HCT116 (cell line): ENCODE measurements around the gene HDGF. TPM values are rescaled to one million over a fixed set of nuclear protein-coding genes. Genes with fewer than 3 reads are reported as not detected.

Experiments used
- ATAC-seq: fragments of 200-7000 bp; cut with Tn5 transposase; 2 replicates; pipeline ENCODE4 v1.9.1; 2020; ENCODE audit warnings: mild to moderate bottlenecking, moderate library complexity
- BruUV-seq: library from RNA; stranded (reverse); fragments of 400-500 nt; replicated peaks from 2 replicates; lab custom pipeline; 2021; lab: Mats Ljungman, UMichigan
- CTCF ChIA-PET: fragments of 300-600 bp; sonication (Branson Sonifier 250); formaldehyde crosslinking; loops from one replicate; lab custom pipeline; 2021; ENCODE audit warnings: antibody characterized with exemption; lab: Charles Lee
- POLR2A ChIA-PET: fragments of 300-600, 350-600 bp; sonication (Branson Sonifier 250); formaldehyde crosslinking; loops from one replicate; lab custom pipeline; 2021; ENCODE audit warnings: antibody characterized with exemption; lab: Charles Lee
- RAD21 ChIA-PET, 2 experiments: fragments of 300-600 bp; sonication (Branson Sonifier 250); formaldehyde crosslinking; loops; one replicate each; lab custom pipeline; 2023; ENCODE audit warnings: low total read pairs in 2 of 2; ENCODE audit not compliant: uncharacterized antibody in 2 of 2, unreplicated experiment in 2 of 2, low non-redundant PET in 1 of 2; lab: Charles Lee
- DNase-seq: peaks from one replicate; pipeline ENCODE4 v3.0.0-alpha.2; 2010; ENCODE audit warnings: low read depth, low spot score
- H2AFZ ChIP-seq: fragments of 200-600 bp; shearing (Covaris generic), sonication (generic); 2 replicates; pipeline ENCODE4 v1.6.1; 2017; ENCODE audit warnings: low read depth, mixed run types, mixed read lengths, antibody characterized with exemption, low read length; ENCODE audit not compliant: poor library complexity, severe bottlenecking
- H3K27ac ChIP-seq: 2 replicates; pipeline ENCODE4 v1.5.1; 2012; ENCODE audit warnings: low read depth, low read length
- H3K27me3 ChIP-seq: fragments of 200-600 bp; sonication (generic); 2 replicates; pipeline ENCODE4 v1.6.1; 2016; ENCODE audit warnings: mixed run types, low read length, mixed read lengths; ENCODE audit not compliant: insufficient read depth
- H3K36me3 ChIP-seq, 2 experiments: fragments of 200-500 bp in 1 of 2; fragments of 200-600 bp in 1 of 2; sonication (Bioruptor generic) in 1 of 2; sonication (generic) in 1 of 2; 2 replicates each; pipeline versions ENCODE4 v1.5.1 to v1.6.1; 2014 to 2016; ENCODE audit warnings: low read length in 2 of 2, inconsistent platforms in 1 of 2, mixed read lengths in 1 of 2, mixed run types in 1 of 2; ENCODE audit not compliant: insufficient read depth in 2 of 2, control insufficient read depth in 1 of 2
- H3K4me1 ChIP-seq, 2 experiments: fragments of 200-600 bp in 1 of 2; sonication (generic) in 1 of 2; 2 replicates each; pipeline versions ENCODE4 v1.5.1 to v1.6.1; 2012 to 2017; ENCODE audit warnings: low read length in 2 of 2, inconsistent platforms in 1 of 2, mild to moderate bottlenecking in 1 of 2, mixed read lengths in 1 of 2, mixed run types in 1 of 2, moderate library complexity in 1 of 2; ENCODE audit not compliant: insufficient read depth in 2 of 2, control insufficient read depth in 1 of 2
- H3K4me2 ChIP-seq: fragments of 200-600 bp; sonication (generic); 2 replicates; pipeline ENCODE4 v1.6.1; 2017; ENCODE audit warnings: mixed run types, low read length, mixed read lengths
- H3K4me3 ChIP-seq, 2 experiments: fragments of 200-600 bp in 1 of 2; sonication (generic) in 1 of 2; replicated peaks in 1 of 2; 2 replicates each; pipeline ENCODE4 v1.5.1; 2011 to 2016; ENCODE audit warnings: low read length in 2 of 2, control low read depth in 1 of 2, low read depth in 1 of 2, mild to moderate bottlenecking in 1 of 2, mixed read lengths in 1 of 2, mixed run types in 1 of 2
- H3K79me2 ChIP-seq: fragments of 200-600 bp; sonication (generic); 2 replicates; pipeline ENCODE4 v1.6.1; 2017; ENCODE audit warnings: mild to moderate bottlenecking, mixed run types, low read length, moderate library complexity, mixed read lengths; ENCODE audit not compliant: insufficient read depth
- H3K9ac ChIP-seq: fragments of 200-600 bp; sonication (generic); 2 replicates; pipeline ENCODE4 v1.6.1; 2016; ENCODE audit warnings: low read length, mixed read lengths
- H3K9me2 ChIP-seq: fragments of 200-600 bp; sonication (generic), shearing (Covaris generic); 2 replicates; pipeline ENCODE4 v1.6.1; 2017; ENCODE audit warnings: mixed run types, mild to moderate bottlenecking, moderate library complexity; ENCODE audit not compliant: insufficient read depth
- H3K9me3 ChIP-seq, 2 experiments: fragments of 200-500 bp in 1 of 2; fragments of 200-600 bp in 1 of 2; sonication (Bioruptor generic) in 1 of 2; sonication (generic) in 1 of 2; 2 replicates each; pipeline ENCODE4 v1.6.1; 2014 to 2017; ENCODE audit warnings: low read length in 2 of 2, mixed read lengths in 2 of 2, inconsistent platforms in 1 of 2, low read depth in 1 of 2, mild to moderate bottlenecking in 1 of 2, mixed run types in 1 of 2, moderate library complexity in 1 of 2; ENCODE audit not compliant: control insufficient read depth in 1 of 2, insufficient read depth in 1 of 2
- H4K20me1 ChIP-seq: fragments of 200-600 bp; sonication (generic), shearing (Covaris generic); 2 replicates; pipeline ENCODE4 v1.6.1; 2017; ENCODE audit warnings: mixed run types, mild to moderate bottlenecking, moderate library complexity; ENCODE audit not compliant: insufficient read depth
- JUND ChIP-seq: IDR thresholded peaks from 2 replicates; pipeline ENCODE4 v1.6.1; 2012
- POLR2A ChIP-seq: IDR thresholded peaks from 2 replicates; pipeline ENCODE4 v1.7.0; 2011; ENCODE audit warnings: borderline replicate concordance; ENCODE audit not compliant: insufficient read depth, insufficient read length; ENCODE audit errors: extremely low read depth
- POLR2AphosphoS5 ChIP-seq: IDR thresholded peaks from 2 replicates; pipeline ENCODE4 v1.6.1; 2011; ENCODE audit warnings: mild to moderate bottlenecking, low read depth, low read length, moderate library complexity
- TCF7L2 ChIP-seq: IDR thresholded peaks from 2 replicates; pipeline ENCODE4 v1.7.0; 2011; ENCODE audit warnings: borderline replicate concordance, inconsistent platforms; ENCODE audit not compliant: insufficient read depth, insufficient read length; ENCODE audit errors: extremely low read depth
- YY1 ChIP-seq: IDR thresholded peaks from 2 replicates; pipeline ENCODE4 v1.6.1; 2011; ENCODE audit warnings: low read length, low read depth, moderate library complexity, mild to moderate bottlenecking; ENCODE audit not compliant: insufficient replicate concordance; ENCODE audit errors: extremely low read depth
- intact Hi-C: fragments of 100-400 bp; cut with micrococcal nuclease; formaldehyde crosslinking; loops from 2 replicates; pipeline ENCODE4 v1.10.0; 2022
- total RNA-seq: library from RNA; stranded (reverse); gene quantifications from one replicate; pipeline ENCODE4 v1.2.1, GENCODE V29; 2021; ENCODE audit not compliant: unreplicated experiment
- TF ChIP-seq, protein P1 (sequence below): IDR thresholded peaks from 2 replicates; pipeline ENCODE4 v1.6.1; 2011; ENCODE audit warnings: mild to moderate bottlenecking, low read length, moderate library complexity; ENCODE audit not compliant: insufficient replicate concordance; ENCODE audit errors: extremely low read depth

Gene HDGF
- total RNA-seq, 1 experiment from 2014 or later: 304 TPM

- peak; percentile 90 for DNase-seq
- Histone ChIP-seq H3K79me2 (peaks cover 65% of the 10 kb centered on the region), H3K36me3 (no peaks in the 10 kb centered on the region; a peak in 1 of 4 replicates), H3K4me3 (peak overlapping the region; percentile 67 to 97), H3K9me2 (no peaks in the 10 kb centered on the region), H3K4me1 (peaks cover 22 to 44% of the 10 kb centered on the region in 2 experiments), H3K9ac (peak overlapping the region; percentile 94), H4K20me1 (no peaks in the 10 kb centered on the region), H3K9me3 (no peaks in the 10 kb centered on the region), H3K27ac (peak overlapping the region; percentile 99), H3K27me3 (no peaks in the 10 kb centered on the region), H3K4me2 (peak overlapping the region; percentile 97), H2AFZ (no peak overlapping the region)
- intact Hi-C loops: loop anchor here (1.0 kb wide), 1 partner anchor 15 kb away; the partner anchor contains the start of gene PRCC
- peak; percentile 84 for TF ChIP-seq TCF7L2
- no peak for TF ChIP-seq JUND
- TF ChIP-seq POLR2A: peak; percentile 49
- peak; percentile 86 for TF ChIP-seq YY1
- TF ChIP-seq, protein P1, sequence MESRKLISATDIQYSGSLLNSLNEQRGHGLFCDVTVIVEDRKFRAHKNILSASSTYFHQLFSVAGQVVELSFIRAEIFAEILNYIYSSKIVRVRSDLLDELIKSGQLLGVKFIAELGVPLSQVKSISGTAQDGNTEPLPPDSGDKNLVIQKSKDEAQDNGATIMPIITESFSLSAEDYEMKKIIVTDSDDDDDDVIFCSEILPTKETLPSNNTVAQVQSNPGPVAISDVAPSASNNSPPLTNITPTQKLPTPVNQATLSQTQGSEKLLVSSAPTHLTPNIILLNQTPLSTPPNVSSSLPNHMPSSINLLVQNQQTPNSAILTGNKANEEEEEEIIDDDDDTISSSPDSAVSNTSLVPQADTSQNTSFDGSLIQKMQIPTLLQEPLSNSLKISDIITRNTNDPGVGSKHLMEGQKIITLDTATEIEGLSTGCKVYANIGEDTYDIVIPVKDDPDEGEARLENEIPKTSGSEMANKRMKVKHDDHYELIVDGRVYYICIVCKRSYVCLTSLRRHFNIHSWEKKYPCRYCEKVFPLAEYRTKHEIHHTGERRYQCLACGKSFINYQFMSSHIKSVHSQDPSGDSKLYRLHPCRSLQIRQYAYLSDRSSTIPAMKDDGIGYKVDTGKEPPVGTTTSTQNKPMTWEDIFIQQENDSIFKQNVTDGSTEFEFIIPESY: peak; percentile 49
- 0 out of 2 replicates have a peak, but pooled peaks have one; percentile 37 for TF ChIP-seq POLR2AphosphoS5
- ATAC-seq: peak; percentile 65
- ChIA-PET CTCF (interaction anchor here (1.3 to 1.5 kb wide), 3 partner anchors 11 to 64 kb away, joined by 3 to 10 read pairs (median 3); partner anchors contain the start of gene MRPL24), POLR2A (interaction anchor here (0.8 to 1.9 kb wide), 4 partner anchors 11 to 23 kb away, joined by 4 to 11 read pairs (median 8); partner anchors contain the start of genes ISG20L2, METTL25B, MRPL24 and PRCC), RAD21 (interaction anchor here (0.5 to 1.3 kb wide), 6 partner anchors 15 to 811 kb away, joined by 3 to 6 read pairs (median 4); partner anchors contain the start of genes ISG20L2 (in 2 of the 2), METTL25B (in 2 of the 2) and PRCC (in 1 of the 2))
- no TSS peak for BruUV-seq
Measured at GRCh38 chr1:156751757-156752481, 444 bp upstream of the HDGF start.
